Mesenteric fat pad (tissue), 1 donor: Measurements from ENCODE around the gene GNPDA2. TPM values are rescaled to one million over a fixed set of nuclear protein-coding genes. Genes with fewer than 3 reads are reported as not detected.
"Not testable (repeated sequence)": the region's sequence is repeated elsewhere in the genome, so short reads cannot be mapped to it uniquely, and the experiment has no call there.

Experiments used
- DNase-seq: peaks from one replicate; pipeline ENCODE4 v3.0.0-alpha.2; 2020; ENCODE audit warnings: low spot score
- long read RNA-seq: library from polyadenylated mRNA; unstranded; transcript quantifications from one replicate; pipeline ENCODE4 v2.0.0, GENCODE V29; 2020
- total RNA-seq: library from RNA; stranded (reverse); fragmentation: NEBNext Ultra II Directional; extraction: Animal tissue kit (Norgen Biotek cat#: 25700); gene quantifications from one replicate; pipeline ENCODE4 v1.2.1, GENCODE V29; 2021
- donor health status: DM: yes; HTN: yes; CAD: no.

Gene GNPDA2
- total RNA-seq: 12.2 TPM
- long read RNA-seq, full-length matches to known transcripts: 26 of 35 reads
- long read RNA-seq, partial matches to known transcripts: 0 of 35 reads
- long read RNA-seq, other reads (novel, unspliced or antisense): 9 of 35 reads

DNA sequence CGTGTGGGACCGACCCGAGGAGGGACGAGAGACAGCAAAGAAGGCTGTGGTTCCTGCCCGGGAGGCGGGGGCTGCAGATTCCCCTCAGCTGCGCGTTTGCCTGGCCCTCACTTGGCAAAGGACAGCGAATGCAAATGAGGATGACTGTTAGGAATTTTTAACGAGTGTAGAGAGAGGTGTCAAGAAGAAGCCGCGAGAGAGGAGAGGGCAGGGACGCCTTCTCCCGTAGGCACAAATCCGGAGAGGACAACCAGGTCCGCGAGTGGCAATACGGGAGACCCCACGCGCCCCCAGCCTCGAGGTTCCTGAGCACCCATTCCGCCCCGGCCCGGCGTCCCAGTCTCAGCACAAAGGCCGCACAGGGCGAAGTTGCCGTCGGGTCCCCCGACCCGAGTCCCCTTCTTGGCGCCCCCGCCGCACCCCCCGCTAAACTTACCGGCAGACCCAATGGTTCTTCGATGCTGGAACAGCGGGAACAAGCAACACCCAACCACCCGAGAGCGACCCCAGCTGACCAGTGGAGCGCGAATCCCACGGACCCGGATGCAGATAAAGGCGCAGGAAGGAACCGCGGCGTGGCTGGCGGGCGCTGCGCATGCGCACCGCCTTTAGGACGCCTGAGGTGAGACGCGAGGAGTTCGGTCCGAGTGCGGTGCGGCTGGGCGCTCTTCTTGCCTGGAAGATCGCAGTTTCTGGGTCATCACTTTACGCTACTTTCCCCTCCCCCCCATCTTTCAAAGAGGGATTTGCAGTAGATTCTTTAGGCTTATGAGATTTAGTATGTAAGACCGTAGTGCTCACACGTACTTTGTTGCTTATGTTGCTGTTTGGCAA lies at the start of gene GNPDA2:
Gene GNPDA2 (minus strand): TSS at position 519 of the 834 bp plus-strand sequence. CDS start 4,349 bp downstream, outside the sequence.
- peak; percentile 97 for DNase-seq

DNA sequence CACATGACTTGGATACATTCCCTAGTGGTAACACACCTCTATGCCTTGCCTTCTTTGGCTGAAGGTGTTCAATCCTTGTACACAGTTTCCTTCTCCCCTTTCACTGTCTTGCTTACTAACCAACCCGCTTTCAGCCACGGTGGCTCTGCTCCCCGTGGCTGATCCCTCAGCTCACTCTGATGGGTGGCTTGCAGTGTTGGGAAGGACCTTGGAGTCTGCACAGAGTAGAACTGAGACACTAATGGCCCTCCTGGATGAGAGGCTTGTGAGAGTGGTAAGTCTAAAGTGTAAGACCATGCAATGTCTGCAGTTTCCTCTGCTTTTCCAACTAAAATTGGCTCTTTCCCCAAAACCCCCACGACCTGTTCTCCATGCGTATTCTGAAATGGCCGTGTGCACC lies 46.0 kb upstream of the GNPDA2 start:
- DNase-seq: no peak

DNA sequence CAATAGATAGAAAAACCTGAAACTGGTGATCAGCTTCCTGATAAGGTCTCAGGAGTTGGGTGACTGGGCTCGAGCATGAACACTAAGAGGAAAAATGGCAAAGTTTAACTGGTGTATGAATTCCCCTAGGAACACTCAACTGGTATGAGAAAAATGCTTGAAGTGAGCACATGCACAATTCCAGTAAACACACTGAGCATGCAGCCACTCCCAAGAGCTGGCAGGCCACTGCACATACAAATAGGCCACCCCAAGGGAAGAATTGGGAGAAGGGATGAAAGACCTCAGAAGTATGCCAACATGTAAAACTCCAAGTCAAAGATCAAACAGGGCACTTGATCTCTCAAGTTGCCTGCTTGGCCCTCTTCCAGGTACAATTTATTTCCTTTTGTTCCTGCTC lies 45.4 kb upstream of the GNPDA2 start:
- DNase-seq: no peak

DNA sequence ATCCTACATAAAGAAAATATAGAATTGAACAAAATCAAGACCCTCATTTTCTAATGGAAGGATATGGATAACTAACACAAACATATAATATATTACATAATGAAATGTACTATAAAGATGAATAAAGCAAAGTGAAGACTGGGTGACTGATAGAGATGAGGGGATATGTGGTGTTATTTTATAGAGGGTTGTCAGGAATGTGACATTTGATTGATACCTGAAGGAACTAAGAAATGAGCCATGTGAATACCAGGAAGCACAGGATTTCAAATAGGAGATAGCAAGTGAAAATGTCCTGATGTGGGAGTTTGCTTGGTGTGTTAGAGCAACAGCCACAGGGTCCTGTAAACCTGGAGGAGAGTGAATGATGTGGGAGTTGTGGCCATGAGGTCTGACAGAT lies 40.1 kb upstream of the GNPDA2 start:
- DNase-seq: no peak

DNA sequence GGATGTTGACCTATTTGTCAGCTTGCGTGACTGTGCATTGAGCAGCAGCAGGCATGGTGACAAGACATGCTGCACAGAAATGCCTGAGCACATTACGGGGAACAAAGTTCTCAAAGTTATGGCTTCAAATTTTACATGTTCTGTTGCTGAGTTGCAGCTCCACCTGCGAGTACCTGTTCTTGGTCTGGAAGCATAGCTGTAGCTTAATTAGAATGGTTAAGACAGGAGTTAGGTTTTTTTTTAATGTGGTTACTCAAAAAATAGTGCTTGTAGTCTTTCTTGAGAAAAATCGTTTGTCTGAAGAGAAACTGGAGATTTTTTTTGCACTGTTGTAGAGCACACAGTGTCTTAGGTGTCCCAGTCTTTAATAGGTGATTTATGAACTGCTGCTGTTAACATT lies 38.8 kb upstream of the GNPDA2 start:
- no peak for DNase-seq

DNA sequence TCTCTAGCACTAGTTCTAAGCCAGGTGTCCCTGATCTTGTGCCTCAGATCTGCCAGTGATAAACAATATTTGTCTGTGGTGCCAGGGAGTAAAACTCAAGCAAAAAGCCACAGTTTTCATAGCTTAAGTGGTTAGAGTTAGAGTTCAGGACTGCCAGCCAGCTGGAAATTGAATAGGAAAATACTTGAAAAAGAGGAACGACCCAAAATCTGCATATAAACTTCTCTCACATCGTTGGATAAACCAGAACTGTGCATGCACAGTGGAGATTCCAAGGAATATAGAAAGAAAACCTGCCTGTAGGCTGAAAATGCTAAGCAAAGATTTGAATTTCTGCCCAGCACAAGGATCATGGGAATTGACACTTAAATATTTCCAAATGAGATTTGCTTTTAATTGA lies 35.0 kb upstream of the GNPDA2 start:
- no peak for DNase-seq

DNA sequence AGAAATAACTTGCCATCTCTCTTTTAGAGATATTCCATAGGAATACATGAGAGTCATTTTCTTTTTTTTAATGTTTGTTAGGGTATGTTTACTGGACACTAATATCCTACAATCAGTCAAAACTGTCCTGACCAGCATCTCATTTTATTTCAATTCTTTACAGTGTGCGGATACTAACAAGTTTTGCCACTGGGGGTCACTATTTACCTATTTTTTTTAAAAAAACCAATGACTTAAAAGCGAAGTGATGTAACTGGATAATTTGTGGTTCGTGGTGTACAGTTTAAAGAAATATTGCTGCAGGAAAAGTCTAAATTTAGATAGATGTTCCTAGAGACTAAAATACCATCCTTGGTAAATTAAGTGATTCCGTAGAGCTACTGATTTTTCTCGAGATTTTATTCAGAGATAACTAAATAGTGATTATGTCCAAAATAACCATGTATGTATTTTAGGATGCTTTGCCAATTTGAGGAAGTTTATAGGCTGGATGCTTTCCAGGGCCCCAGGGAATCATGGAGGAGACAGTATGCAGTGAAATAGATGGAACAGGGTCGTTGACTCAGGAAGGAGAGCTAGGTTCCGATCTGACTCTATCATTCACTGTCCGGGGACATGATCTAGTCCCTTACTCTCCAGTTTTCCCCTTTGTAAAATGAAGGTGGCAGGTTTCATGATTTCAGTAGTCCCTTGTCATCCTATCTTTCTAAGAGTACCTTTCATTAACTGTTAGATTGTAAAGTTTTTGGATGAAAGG lies 34.0 kb upstream of the GNPDA2 start:
- no peak for DNase-seq

DNA sequence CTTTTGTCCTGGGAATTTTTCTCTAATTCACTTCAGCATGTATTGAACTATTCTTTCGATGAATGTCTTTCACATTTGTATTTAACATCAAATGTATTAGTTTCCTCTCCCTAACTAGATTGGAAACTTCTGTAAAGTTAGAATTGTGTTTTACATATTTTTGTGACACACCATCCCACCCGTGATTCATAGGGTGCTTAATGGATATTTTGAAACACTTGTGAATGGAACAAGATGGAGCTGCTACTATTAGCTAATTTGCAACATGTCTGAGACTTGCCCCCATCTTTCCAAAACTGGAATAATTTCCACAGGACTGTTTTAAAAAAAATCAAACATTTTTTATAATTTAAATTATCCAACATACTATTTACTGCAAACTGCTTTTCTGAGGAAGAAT lies 30.2 kb upstream of the GNPDA2 start:
- no peak for DNase-seq

DNA sequence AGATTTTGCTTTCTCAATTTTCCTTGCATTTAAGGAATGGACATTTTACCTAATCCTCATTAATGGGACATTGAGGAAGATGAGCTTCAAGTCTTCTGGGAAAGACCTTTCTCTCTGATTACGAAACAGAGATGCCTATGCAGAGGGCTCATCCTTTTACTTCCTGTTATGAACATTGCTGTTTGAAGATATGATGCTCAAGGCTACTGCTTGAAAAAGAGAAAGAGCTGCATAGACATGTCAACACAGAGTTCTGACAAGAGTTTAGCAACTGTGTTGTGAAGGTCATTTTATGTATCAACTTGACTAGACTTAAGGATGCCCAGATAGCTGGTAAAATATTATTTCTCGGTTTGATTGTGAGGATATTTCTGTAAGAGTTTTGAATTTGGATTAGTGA lies 13.8 kb upstream of the GNPDA2 start:
- DNase-seq: no peak

DNA sequence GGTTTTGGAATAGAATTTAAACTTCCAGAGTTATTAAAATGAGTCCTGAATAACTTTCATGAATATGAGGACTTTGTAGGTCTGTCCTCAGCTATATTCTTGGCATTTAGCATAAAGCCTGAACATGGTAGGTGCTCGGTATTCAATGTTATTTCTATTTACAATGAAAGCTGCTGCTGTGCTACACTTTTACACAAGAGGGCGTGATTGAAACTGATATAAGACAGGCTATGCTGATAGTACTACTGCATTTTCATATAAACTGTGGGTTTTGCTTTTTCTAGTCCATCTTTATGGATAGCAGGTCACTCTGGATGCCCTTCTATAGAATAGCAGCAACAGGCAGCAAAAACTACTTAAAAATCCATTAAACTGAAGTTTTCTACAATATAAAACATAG lies 12.3 kb upstream of the GNPDA2 start:
- no peak for DNase-seq

DNA sequence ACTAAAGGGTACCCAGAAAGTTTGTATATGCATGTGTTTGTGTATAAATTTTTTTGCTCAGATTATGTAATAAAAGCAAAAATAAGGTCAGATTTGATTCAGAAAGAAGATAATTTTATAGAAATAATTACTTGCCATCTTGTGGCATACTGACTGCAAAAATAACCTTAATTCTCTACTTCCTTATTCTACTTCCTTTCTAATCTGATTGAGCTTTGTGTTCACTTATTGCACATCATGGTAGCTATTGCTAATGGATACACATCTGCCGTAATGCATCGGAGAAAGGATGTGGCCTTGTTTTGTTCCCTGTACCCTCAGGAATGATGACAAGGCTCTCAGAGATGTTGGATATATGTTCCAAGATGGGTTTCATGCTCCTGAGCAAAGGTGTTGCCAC lies 10.5 kb upstream of the GNPDA2 start:
- no peak for DNase-seq

DNA sequence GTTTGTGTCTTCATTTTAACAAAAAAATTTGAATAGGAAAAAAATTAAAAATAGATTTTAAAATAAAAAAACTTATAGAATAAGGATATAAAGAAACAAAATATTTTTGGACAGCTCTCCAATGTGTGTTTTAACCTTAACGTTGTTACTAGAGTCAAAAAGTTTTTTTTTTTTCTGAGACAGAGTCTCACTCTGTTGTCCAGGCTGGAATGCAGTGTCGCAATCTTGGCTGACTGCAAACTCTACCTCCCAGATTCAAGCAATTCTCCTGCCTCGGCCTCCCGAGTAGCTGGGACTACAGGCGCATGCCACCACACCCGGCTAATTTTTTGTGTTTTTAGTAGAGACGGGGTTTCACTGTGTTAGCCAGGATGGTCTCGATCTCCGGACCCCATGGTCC lies 2.3 kb upstream of the GNPDA2 start:
- not testable (repeated sequence) for DNase-seq

DNA sequence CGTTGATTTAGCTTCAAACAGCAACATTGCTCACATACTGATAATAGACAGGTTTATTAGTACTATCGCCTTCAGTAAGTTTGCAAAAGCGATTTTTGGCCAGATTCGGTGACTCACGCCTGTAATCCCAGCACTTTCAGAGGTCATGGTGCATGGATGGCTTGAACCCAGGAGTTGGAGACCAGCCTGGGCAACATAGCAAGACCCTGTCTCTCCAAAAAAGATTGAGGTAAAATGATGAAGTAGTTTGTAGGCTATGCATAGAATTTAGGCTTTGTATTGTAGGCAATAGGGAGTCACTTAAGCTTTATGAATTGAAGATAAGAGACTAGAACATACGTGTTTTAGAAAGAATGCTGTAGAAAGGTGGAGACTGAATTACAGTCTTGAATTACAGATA lies 1.1 kb upstream of the GNPDA2 start:
- no peak for DNase-seq

DNA sequence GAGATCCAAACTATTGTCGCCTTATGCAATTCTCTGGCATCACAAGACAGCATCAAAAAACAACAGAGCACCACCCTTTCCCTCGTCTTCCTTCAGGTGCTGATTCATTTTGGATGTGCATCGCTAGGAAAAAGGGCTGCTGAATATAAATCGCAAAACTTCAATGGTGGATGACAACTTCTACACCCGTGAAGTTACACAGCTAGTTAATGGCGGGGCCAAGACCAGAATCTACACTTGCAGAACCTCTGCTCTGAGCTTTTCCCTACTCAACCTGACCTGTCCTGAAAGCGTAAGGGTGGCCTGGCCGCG lies 674 bp downstream of the GNPDA2 start:
- DNase-seq: no peak

DNA sequence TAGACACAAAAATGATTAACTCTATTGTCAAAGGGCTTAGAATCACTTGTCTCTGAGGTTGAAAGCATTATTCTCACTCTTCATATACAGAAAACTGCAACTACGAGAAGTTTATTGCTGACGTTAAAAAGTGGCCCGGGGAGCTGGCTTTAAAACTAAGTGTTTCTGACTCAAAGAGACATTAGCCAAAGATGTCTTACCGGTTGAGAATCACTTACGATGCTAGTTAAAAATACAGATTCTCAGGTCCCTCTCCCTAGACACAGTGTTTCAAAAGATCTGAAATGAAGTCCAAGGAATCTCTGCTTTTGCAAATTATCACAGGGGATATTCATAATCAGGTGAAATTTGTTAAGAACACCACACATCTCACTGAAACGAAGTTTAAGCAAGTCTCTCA lies 1.2 kb downstream of the GNPDA2 start:
- no peak for DNase-seq

DNA sequence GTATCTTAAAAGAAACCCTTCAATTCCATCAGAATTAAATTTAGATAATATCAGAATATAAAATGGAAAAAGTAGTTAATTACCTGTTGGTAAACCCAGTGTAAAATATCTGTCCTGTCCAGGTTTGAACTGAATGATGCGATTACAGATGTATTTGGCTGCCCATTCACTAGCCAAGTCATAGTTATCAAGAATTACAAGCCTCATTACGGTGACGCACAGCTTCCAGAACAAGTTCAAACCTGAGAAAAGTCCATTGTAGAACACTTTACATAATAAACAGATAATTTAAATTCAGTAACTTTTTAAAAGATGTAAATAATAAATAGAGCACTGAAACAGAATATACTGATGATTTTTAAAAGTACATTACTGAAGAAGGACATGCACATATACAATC lies 4.4 kb downstream of the GNPDA2 start:
- DNase-seq: no peak

DNA sequence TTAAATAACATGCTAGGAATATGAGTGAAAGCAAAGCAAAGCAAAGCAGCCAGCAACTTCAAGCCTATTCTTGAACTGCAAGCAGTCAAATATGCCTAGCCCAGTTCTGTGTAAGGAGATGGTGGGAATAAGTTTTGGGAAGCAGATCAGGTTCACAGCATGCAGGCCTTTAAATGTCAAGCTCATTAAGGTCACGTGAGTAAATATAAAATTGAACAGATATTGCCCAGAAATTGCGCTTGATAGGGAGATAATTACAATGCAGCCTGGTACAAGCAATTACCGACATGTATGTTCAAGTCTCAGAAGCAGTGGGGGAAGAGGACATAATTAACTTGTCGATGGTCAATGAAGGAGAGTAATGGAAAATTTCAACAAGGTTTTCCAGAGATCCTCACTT lies 6.0 kb downstream of the GNPDA2 start:
- no peak for DNase-seq

DNA sequence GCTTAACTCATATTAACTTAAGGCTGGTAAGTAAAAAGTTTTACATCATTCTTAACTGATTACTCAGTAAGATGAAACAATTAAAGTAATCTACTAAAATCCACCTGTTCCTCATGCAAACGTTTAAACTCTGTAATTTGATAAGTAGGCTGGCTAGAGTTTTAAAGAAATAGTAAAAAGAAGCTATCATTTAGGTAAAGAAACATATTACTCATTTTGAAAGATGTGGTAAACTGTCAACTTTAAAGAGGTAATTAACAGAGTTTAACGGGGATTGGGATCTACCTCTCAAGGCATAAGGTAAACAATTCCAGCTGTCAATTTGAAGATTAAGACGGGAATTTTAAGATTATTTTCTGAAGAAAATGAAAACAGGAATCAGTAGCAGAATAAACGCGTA lies 9.8 kb downstream of the GNPDA2 start:
- DNase-seq: no peak

DNA sequence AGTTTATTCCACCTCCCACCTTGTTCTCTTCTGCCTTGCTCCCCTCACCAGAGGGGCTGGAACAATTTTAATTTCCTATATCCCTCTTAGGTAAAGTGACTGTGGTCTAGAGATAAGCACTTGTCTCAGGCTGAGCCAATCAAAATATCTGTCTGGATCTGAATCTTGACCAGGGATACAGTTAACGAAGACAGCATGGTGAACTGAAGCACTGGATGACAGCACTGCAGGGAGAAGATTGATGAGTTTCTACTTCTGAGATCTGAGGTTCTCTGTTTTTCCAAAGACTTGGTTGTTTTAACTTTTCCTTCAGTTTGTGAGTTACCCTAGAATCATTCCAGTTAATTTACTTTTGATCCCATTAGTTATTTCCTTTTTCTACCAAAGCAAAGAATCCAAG lies 13.2 kb downstream of the GNPDA2 start:
- no peak for DNase-seq

DNA sequence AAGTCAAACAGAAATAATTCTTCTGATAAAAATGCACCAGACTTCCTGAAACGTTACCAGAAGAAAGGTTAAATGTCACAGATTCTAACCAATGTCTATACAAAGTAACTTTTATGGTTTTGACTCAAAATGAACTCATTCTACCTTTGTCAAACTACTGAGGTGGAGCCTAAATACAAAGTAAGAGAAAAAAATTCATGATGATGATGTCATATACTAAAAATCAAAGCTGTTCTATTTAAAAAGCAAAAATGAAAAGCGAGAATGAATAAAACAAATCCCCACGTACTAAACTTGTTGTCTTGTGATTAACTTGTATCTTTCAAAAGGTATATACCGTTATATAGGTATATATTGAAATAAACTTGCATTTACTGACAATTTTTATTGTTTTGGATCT lies 21.7 kb downstream of the GNPDA2 start:
- no peak for DNase-seq

DNA sequence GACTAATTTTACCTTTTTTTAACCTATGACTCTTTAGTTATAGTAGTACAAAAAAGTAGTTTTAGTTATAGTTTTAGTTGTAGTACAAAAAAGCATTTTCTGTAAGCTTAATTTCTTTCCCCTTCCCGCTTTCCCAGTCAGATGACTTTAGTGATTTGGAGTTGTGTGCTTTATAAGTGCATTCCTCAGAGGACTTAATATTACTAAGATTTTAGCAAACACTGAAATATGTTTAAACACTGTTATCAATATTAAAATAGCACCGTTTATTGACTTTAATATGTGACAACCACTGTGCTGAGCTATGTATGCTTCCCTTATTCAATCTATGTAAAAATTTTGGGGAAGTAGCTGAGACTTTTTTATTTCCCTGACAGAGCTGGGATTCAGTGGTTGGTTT lies 25.3 kb downstream of the GNPDA2 start:
- no peak for DNase-seq

DNA sequence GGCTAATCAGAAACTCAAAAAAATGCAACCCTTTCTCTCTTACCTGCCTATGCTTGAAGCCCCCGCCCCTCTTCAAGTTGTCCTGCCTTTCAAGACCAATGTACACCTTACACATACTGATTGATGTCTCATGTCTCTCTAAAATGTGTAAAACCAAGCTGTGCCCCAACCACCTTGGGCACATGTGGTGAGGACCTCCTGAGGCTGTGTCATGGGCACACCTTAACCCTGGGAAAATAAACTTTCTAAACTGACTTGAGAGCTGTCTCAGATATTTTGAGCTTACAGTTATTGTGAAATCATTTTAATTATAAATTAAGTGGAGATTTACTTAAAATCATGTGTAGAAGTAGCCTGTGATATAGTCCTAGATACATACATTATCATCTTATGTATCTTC lies 25.9 kb downstream of the GNPDA2 start:
- no peak for DNase-seq

DNA sequence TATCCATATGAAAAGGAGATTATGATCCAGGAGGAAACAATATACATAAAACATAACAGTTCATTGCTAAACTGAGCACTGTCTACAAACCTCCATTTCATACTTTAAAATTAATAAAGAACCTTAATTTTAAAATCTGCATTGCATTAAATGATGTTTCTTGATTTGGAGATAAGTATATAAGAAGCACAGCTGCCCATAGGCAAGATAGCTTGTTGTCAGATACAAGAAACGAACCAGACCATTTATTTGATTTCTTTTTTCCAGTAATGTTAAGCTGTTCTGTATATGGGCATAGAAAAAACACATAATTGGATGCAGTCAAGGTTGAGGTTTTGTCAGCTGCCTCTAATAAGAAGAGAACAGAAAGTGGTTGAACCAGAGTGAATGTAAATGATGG lies 41.7 kb downstream of the GNPDA2 start:
- DNase-seq: no peak
